NCI-H187 treated with DMSO at 0.1 percent for 48 hours (cell line): ENCODE measurements around the gene DPAGT1.
"Not testable (repeated sequence)": the region's sequence is repeated elsewhere in the genome, so short reads cannot be mapped to it uniquely, and the experiment has no call there.

Experiments
- DNase-seq: peaks from one replicate; lab custom pipeline; 2025; lab: John Stamatoyannopoulos, UW

The DPAGT1 gene

GRCh38 chr11:119093942-119094815, 7.5 kb downstream of the DPAGT1 start:
- no peak for DNase-seq

DNA sequence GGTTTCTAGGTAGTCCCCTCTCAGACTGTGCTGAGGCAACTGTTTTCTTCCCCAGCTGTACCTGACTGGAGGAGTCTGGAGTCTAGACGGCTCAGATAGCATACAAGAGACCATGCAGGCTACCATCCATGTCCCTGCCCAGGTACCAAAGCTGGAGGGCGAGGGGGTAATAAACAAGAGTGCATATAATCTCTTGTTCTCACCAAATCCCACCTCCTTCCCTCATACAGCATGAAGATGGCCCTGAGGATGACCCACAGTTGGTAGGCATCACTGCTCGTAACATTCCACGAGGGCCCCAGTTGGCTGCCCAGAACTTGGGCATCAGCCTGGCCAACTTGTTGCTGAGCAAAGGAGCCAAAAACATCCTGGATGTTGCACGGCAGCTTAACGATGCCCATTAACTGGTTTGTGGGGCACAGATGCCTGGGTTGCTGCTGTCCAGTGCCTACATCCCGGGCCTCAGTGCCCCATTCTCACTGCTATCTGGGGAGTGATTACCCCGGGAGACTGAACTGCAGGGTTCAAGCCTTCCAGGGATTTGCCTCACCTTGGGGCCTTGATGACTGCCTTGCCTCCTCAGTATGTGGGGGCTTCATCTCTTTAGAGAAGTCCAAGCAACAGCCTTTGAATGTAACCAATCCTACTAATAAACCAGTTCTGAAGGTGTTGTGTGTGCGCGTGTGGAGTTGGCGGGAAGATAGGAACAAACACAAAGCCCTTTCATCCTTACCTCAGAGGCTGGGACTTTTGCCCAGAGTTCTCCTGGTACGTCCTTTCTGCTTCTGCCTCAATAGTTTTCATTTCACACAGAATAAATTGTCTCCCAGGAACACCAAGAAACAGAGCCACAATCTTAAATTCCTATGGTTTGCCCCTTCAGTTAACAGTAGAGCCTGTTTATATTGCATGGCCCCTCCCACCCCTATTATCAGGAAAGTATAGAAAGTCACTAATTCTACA, 8.5 kb downstream of the DPAGT1 start:
- no peak for DNase-seq

DNA sequence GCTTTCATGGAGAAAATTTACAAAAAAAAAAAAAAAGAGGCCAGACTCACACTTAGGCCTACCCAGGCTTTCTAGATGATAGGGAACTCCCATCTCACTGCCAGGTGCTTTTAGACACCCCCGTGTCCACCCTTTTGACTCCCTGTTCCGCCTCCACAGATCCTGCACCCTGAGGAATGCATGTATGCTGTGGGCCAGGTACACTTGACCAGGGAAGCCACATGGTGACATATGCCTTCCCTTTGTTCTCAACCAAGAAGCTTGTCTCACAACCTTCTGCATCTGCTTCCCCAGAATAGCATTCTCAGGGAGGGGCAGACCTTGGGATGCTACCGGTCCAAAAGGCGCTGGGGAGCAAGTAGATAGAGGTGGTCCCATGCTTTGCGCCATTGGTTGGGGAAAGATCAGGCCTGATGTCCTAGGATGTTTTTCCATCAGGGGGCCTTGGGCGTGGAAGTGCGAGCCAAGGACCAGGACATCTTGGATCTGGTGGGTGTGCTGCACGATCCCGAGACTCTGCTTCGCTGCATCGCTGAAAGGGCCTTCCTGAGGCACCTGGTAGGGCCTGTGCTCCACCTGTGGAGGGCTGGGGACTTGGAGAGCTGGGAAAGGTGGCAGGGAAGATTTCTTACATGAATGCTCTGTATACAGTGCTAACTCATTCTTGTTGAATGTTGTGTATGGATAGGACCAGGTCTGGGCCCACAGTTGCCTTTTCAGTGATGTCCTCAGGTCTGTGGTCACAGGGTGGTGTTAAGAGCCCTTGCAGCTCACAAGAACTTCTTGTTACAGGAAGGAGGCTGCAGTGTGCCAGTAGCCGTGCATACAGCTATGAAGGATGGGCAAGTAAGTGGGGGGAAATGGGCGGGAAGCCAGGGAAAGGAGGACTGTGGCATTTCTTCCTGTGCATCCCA, 9.4 kb downstream of the DPAGT1 start:
- no peak for DNase-seq

DNA sequence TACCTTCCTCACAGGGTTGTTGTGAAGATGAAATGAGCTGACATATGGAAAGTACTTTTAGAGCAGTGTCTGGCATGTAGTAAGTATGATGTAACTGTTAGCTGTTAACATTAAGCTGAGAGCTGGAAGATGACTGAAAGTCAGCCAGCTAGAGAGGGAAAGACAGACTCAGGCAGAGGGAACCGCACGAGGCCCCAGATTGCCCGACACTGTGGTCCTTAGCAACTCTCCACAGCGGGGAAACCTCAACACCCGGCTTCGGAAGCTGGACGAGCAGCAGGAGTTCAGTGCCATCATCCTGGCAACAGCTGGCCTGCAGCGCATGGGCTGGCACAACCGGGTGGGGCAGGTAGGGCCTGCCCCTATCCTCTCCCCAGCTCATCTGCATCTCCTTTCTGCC, 10.5 kb downstream of the DPAGT1 start:
- DNase-seq: no peak

DNA sequence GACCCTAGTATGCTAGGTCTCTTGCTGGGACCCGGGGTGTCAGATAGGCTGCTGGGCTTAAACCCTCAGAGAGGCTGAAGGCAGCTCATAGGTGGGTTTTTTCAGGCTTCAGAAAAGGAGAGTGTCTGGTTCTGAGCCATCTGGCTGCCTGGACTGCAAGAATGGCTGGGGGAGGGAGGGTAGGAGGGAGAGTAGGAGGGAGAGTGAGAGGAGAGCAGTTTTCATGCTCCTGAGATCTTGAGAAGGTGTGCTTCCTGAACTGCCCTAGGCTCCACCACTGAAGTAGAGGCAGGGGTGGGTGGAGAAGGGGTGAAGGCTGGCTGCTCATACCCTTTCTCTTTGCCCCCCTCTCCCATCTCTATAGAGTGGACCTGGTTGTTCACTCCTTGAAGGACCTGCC, 12.3 kb downstream of the DPAGT1 start:
- DNase-seq: no peak

GRCh38 chr11:119088406-119088805, 13.2 kb downstream of the DPAGT1 start:
- DNase-seq: no peak

GRCh38 chr11:119087747-119088241, 13.9 kb downstream of the DPAGT1 start:
- DNase-seq: no peak

- DNase-seq: no peak
Measured at GRCh38 chr11:119087123-119087522, 14.5 kb downstream of the DPAGT1 start.

- no peak for DNase-seq
Measured at GRCh38 chr11:119085437-119085847, 16.2 kb downstream of the DPAGT1 start.

- DNase-seq: peak; percentile 74
Measured at GRCh38 chr11:119084663-119085436, 16.8 kb downstream of the DPAGT1 start, which contains the start of gene HMBS. Gene HMBS (plus strand): TSS chr11:119084881. CDS start chr11:119085034, 153 bp downstream.

GRCh38 chr11:119081682-119082260, 19.9 kb downstream of the DPAGT1 start:
- no peak for DNase-seq

DNA sequence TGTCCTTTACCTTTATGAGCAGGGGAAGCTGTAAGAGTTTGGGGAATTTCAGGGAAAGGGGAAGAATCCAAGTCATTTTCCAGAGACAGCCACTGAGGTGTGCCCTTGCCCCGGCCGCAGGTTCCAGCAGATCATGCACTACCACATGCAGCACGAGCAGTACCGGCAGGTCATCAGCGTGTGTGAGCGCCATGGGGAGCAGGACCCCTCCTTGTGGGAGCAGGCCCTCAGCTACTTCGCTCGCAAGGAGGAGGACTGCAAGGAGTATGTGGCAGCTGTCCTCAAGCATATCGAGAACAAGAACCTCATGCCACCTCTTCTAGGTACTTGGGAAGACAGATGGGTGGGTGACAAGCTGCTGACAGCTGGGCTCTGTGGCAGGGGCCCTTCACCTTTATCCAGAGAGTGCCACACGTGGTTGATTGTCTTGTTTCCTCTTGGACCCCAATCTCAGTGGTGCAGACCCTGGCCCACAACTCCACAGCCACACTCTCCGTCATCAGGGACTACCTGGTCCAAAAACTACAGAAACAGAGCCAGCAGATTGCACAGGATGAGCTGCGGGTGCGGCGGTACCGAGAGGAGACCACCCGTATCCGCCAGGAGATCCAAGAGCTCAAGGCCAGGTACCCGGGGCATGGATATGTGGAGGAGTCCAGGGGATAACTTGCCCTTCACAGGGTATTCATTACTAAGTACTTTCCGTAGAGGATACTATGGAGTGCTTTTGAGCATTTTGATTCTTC, 22.8 kb downstream of the DPAGT1 start:
- no peak for DNase-seq

- DNase-seq: no peak
Measured at GRCh38 chr11:119077839-119078238, 23.8 kb downstream of the DPAGT1 start.

DNA sequence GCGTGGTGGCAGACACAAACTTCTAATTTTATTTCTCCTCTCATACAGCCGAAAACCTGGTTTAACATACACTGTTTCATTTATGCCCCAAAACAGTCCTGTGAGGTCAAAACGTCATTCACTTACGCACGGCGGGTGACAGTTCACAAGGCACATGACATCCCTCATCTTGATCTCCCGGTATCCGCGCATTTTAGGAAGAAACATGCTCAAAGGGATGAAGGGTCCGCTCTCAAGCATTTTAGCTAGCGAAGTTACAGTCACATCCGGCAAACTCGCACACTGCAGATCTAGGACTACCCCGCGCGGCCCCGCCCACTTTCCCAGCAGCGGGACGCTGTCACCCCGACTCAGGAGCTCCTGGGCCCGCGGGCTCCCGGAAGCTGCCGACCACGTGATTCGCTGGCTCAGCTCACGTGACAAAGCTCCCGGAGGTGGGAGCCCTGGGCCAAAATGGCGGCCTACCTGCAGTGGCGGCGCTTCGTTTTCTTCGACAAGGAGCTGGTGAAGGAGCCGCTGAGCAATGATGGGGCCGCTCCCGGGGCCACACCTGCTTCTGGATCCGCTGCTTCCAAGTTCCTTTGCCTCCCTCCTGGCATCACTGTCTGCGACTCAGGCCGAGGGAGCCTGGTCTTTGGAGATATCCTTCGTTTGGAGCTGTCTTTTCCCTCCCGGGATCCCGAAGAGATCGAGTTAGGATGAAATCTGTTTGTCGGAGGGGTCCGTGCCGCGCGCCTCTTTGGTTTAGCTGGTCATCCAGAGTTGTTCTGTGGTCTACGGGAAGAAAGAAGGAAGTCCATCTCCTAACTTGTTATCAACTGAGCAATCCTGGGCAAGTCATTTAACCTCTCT, 34.1 kb downstream of the DPAGT1 start, which contains the start of gene VPS11:
TSS of gene VPS11 (plus strand) at position 448 of the 852 bp plus-strand sequence. CDS start at position 454, 6 bp downstream.
- peak; percentile 69 for DNase-seq

DNA sequence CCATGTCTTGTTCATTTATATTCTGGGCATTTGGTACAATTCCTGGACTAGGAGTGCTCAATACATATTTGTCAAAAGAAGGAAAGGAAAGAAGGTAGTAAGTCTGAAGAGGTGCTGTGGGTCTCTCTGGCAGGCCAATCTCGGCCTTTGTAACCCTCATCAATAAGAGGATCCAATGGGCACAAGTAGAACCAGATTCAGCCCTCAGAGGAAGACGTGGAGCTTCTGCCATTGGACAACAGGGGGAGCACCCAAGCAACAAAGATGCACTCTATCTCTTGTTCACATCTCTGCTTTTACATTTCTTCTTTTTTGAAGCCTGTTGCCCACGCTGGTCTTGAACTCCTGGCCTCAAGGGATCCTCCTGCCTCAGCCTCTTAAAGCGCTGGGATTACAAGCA, 36.3 kb downstream of the DPAGT1 start:
- DNase-seq: no peak

- no peak for DNase-seq
Measured at GRCh38 chr11:119062779-119063178, 38.9 kb downstream of the DPAGT1 start.

DNA sequence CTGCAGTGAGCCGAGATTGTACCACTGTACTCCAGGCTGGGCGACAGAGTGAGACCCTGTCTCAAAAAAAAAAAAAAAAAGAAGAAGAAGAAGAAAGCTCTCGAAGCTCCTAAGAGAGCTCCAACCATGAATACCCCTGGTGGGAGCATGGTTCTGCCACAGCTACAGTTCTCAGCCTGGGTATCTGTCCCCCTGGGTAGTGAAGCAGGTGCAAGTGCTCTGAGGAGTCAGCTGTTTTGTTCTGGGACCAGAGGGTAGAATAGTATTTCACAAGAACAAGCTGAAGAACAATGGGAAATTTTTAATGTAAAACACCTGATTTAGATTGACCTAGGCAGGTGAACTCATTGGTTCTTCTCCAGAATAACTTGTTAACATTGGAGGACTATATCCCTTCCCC, 40.4 kb downstream of the DPAGT1 start:
- no peak for DNase-seq

GRCh38 chr11:119059128-119059527, 42.5 kb downstream of the DPAGT1 start:
- DNase-seq: not testable (repeated sequence)
